IMR-90 (cell line): ENCODE data around the gene DDX41. TPM values are rescaled to one million over a fixed set of nuclear protein-coding genes. Genes with fewer than 3 reads are reported as not detected.
A peak's percentile ranks its signal among the peaks of the same experiment; 100 is the strongest.

Experiments used
- ATAC-seq: fragments of 200-7000 bp; cut with Tn5 transposase; 2 replicates; pipeline ENCODE4 v1.9.1; 2020; ENCODE audit warnings: low read depth, mild to moderate bottlenecking, moderate library complexity
- BruUV-seq: library from RNA; stranded (reverse); fragments of 400-500 nt; replicated peaks from 2 replicates; lab custom pipeline; 2021; lab: Mats Ljungman, UMichigan
- CTCF ChIA-PET: fragments of 300-600 bp; formaldehyde crosslinking; extraction: SDS; loops from one replicate; lab custom pipeline; 2021; ENCODE audit warnings: antibody characterized with exemption; lab: Yijun Ruan, JAX
- POLR2A ChIA-PET: fragments of 300-600 bp; sonication (Branson Sonifier 250); formaldehyde crosslinking; loops from one replicate; lab custom pipeline; 2022; ENCODE audit warnings: antibody characterized with exemption; ENCODE audit not compliant: unreplicated experiment; lab: Charles Lee
- DNase-seq: peaks from one replicate; pipeline ENCODE4 v3.0.0; 2013
- H2AFZ ChIP-seq: replicated peaks from 2 replicates; pipeline ENCODE3; 2013; ENCODE audit warnings: low read length, mild to moderate bottlenecking; ENCODE audit not compliant: poor library complexity
- H2AK5ac ChIP-seq: 2 replicates; pipeline ENCODE4 v1.6.1; 2013; ENCODE audit warnings: low read depth, low read length, inconsistent platforms
- H2AK9ac ChIP-seq: replicated peaks from 2 replicates; pipeline ENCODE3; 2013; ENCODE audit warnings: mild to moderate bottlenecking, low read depth, low read length, moderate library complexity; ENCODE audit not compliant: poor library complexity
- H2BK120ac ChIP-seq: 2 replicates; pipeline ENCODE4 v1.6.1; 2013; ENCODE audit warnings: low read depth, low read length, inconsistent platforms
- H2BK15ac ChIP-seq: 3 replicates; pipeline ENCODE4 v1.6.1; 2013; ENCODE audit warnings: low read depth, low read length, inconsistent platforms
- H2BK20ac ChIP-seq: 2 replicates; pipeline ENCODE4 v1.6.1; 2013; ENCODE audit warnings: low read depth, mild to moderate bottlenecking, inconsistent platforms, low read length, moderate library complexity
- H2BK5ac ChIP-seq: 2 replicates; pipeline ENCODE4 v1.6.1; 2013; ENCODE audit warnings: mild to moderate bottlenecking, low read depth, low read length, inconsistent platforms; ENCODE audit not compliant: poor library complexity, severe bottlenecking
- H3K14ac ChIP-seq: replicated peaks from 2 replicates; pipeline ENCODE4 v1.6.1; 2013; ENCODE audit warnings: low read depth, low read length, inconsistent platforms
- H3K18ac ChIP-seq: 2 replicates; pipeline ENCODE4 v1.6.1; 2013; ENCODE audit warnings: low read depth, low read length, control low read depth
- H3K23ac ChIP-seq: 2 replicates; pipeline ENCODE4 v1.6.1; 2013; ENCODE audit warnings: low read depth, low read length, inconsistent platforms
- H3K27ac ChIP-seq: 2 replicates; pipeline ENCODE4 v1.5.1; 2013; ENCODE audit warnings: mild to moderate bottlenecking, control low read depth, low read length; ENCODE audit not compliant: insufficient read depth
- H3K27me3 ChIP-seq: 2 replicates; pipeline ENCODE4 v1.6.1; 2013; ENCODE audit warnings: low read length; ENCODE audit not compliant: control insufficient read depth, insufficient read depth
- H3K36me3 ChIP-seq: 2 replicates; pipeline ENCODE4 v1.6.1; 2013; ENCODE audit warnings: low read length, mixed read lengths; ENCODE audit not compliant: control insufficient read depth, insufficient read depth
- H3K4ac ChIP-seq: 2 replicates; pipeline ENCODE4 v1.6.1; 2013; ENCODE audit warnings: low read depth, low read length, inconsistent platforms
- H3K4me1 ChIP-seq: 2 replicates; pipeline ENCODE4 v1.6.1; 2013; ENCODE audit warnings: low read length, mixed read lengths; ENCODE audit not compliant: control insufficient read depth, insufficient read depth
- H3K4me2 ChIP-seq: 2 replicates; pipeline ENCODE4 v1.6.1; 2013; ENCODE audit warnings: low read depth, mild to moderate bottlenecking, control low read depth, low read length, moderate library complexity
- H3K4me3 ChIP-seq: 2 replicates; pipeline ENCODE4 v1.5.1; 2013; ENCODE audit warnings: low read depth, mild to moderate bottlenecking, control low read depth, low read length, moderate library complexity; ENCODE audit not compliant: insufficient read depth
- H3K56ac ChIP-seq: 2 replicates; pipeline ENCODE4 v1.6.1; 2013; ENCODE audit warnings: low read length, inconsistent platforms; ENCODE audit not compliant: insufficient read depth; ENCODE audit errors: extremely low read depth
- H3K79me1 ChIP-seq, 2 experiments: 2 replicates each; pipeline ENCODE4 v1.6.1; 2013; ENCODE audit warnings: low read length in 2 of 2, inconsistent platforms in 1 of 2, low read depth in 1 of 2
- H3K9ac ChIP-seq: 2 replicates; pipeline ENCODE4 v1.6.1; 2013; ENCODE audit warnings: low read depth, low read length, control low read depth
- H3K9me1 ChIP-seq: 2 replicates; pipeline ENCODE4 v1.6.1; 2013; ENCODE audit warnings: low read length, inconsistent platforms; ENCODE audit not compliant: insufficient read depth
- H3K9me3 ChIP-seq: 2 replicates; pipeline ENCODE4 v1.6.1; 2013; ENCODE audit warnings: low read length; ENCODE audit not compliant: control insufficient read depth, insufficient read depth
- H4K20me1 ChIP-seq: 2 replicates; pipeline ENCODE4 v1.6.1; 2013; ENCODE audit warnings: low read length, inconsistent platforms; ENCODE audit not compliant: insufficient read depth
- H4K5ac ChIP-seq: 2 replicates; pipeline ENCODE4 v1.6.1; 2013; ENCODE audit warnings: mild to moderate bottlenecking, low read depth, low read length, control low read depth
- H4K8ac ChIP-seq, 2 experiments: 2 replicates each; pipeline ENCODE4 v1.6.1; 2013; ENCODE audit warnings: low read depth in 2 of 2, low read length in 2 of 2, control low read depth in 1 of 2, inconsistent platforms in 1 of 2
- H4K91ac ChIP-seq: 2 replicates; pipeline ENCODE4 v1.6.1; 2013; ENCODE audit warnings: low read depth, low read length, inconsistent platforms; ENCODE audit not compliant: insufficient read depth
- BHLHE40 ChIP-seq: fragments of 150-350 bp; IDR thresholded peaks from 2 replicates; pipeline ENCODE4 v1.6.1; 2016; ENCODE audit warnings: mild to moderate bottlenecking, low read depth, low read length
- CEBPB ChIP-seq: IDR thresholded peaks from 2 replicates; pipeline ENCODE4 v1.6.1; 2012; ENCODE audit warnings: low read depth, low read length, improper control_type of control experiment
- CHD1 ChIP-seq: IDR thresholded peaks from 2 replicates; pipeline ENCODE4 v1.6.1; 2012; ENCODE audit warnings: low read depth, low read length, improper control_type of control experiment
- FOS ChIP-seq: fragments of 150-350 bp; IDR thresholded peaks from 2 replicates; pipeline ENCODE4 v1.6.1; 2016; ENCODE audit warnings: low read depth, low read length
- MAFK ChIP-seq: IDR thresholded peaks from 2 replicates; pipeline ENCODE4 v1.6.1; 2012; ENCODE audit warnings: low read depth, low read length, improper control_type of control experiment
- MAZ ChIP-seq: IDR thresholded peaks from 2 replicates; pipeline ENCODE4 v1.6.1; 2012; ENCODE audit warnings: low read depth, mild to moderate bottlenecking, low read length, improper control_type of control experiment, moderate library complexity, borderline replicate concordance
- MXI1 ChIP-seq: IDR thresholded peaks from 2 replicates; pipeline ENCODE4 v1.6.1; 2012; ENCODE audit warnings: low read depth, mild to moderate bottlenecking, low read length, moderate library complexity, borderline replicate concordance
- POLR2A ChIP-seq: IDR thresholded peaks from 2 replicates; pipeline ENCODE4 v1.6.1; 2012; ENCODE audit warnings: mild to moderate bottlenecking, low read depth, low read length
- RFX5 ChIP-seq: IDR thresholded peaks from 2 replicates; pipeline ENCODE4 v1.8.0; 2012; ENCODE audit warnings: low read depth, mild to moderate bottlenecking, low read length, moderate library complexity
- SMC3 ChIP-seq: fragments of 150-350 bp; IDR thresholded peaks from 2 replicates; pipeline ENCODE4 v1.6.1; 2016; ENCODE audit warnings: low read depth, mild to moderate bottlenecking, antibody characterized with exemption, low read length, moderate library complexity
- WGBS, 2 experiments: methylation state at CpG; one replicate each; pipeline versions ENCODE4 v1.1.5 to v1.1.7; 2013; ENCODE audit warnings: missing lambda C conversion rate in 2 of 2; ENCODE audit not compliant: insufficient read length in 1 of 2; ENCODE audit errors: extremely low coverage in 2 of 2; 5-methylcytosine and 5-hydroxymethylcytosine counted together
- dilution Hi-C: fragments of 300-500 bp; cut with HindIII; formaldehyde crosslinking; loops from one replicate; pipeline ENCODE4 v1.14.3; 2018; ENCODE audit warnings: low sequenced_read_pairs; ENCODE audit not compliant: unreplicated experiment
- in situ Hi-C: fragments of 300-500 bp; cut with MboI; formaldehyde crosslinking; loops from 3 replicates; pipeline ENCODE4 v1.14.3; 2019; ENCODE audit warnings: low sequenced_read_pairs, inconsistent platforms, mixed read lengths
- intact Hi-C: fragments of 100-400 bp; cut with micrococcal nuclease; formaldehyde crosslinking; loops from 2 replicates; pipeline ENCODE4 v1.10.0; 2022
- polyA plus RNA-seq, 3 experiments: library from polyadenylated mRNA; depleted of rRNA; stranded (reverse); fragments of >200 nt; gene quantifications; 2 replicates each; pipeline ENCODE4 v1.2.3, GENCODE V29; 2012; ENCODE audit warnings: low replicate concordance in 1 of 3
- total RNA-seq: library from RNA; depleted of rRNA; stranded (reverse); fragments of >200 nt; gene quantifications from 2 replicates; pipeline ENCODE4 v1.2.3, GENCODE V29; 2012
- TF ChIP-seq, protein P1 (sequence below): conservative IDR thresholded peaks from 2 replicates; pipeline ENCODE4 v1.5.1; 2012; ENCODE audit warnings: mild to moderate bottlenecking, low read depth, low read length, improper control_type of control experiment
- TF ChIP-seq, protein P2 (sequence below): fragments of 150-350 bp; IDR thresholded peaks from 2 replicates; pipeline ENCODE4 v1.6.1; 2017; ENCODE audit warnings: mild to moderate bottlenecking, antibody characterized with exemption, low read length, low read depth
- TF ChIP-seq, protein P3 (sequence below): fragments of 150-350 bp; IDR thresholded peaks from 2 replicates; pipeline ENCODE4 v1.6.1; 2016; ENCODE audit warnings: low read depth, mild to moderate bottlenecking, low read length, moderate library complexity, borderline replicate concordance

Gene DDX41
- total and polyA plus RNA-seq, 2 of the 4 experiments (the other 2 are of a cell fraction), result 130 to 170 TPM

DNA sequence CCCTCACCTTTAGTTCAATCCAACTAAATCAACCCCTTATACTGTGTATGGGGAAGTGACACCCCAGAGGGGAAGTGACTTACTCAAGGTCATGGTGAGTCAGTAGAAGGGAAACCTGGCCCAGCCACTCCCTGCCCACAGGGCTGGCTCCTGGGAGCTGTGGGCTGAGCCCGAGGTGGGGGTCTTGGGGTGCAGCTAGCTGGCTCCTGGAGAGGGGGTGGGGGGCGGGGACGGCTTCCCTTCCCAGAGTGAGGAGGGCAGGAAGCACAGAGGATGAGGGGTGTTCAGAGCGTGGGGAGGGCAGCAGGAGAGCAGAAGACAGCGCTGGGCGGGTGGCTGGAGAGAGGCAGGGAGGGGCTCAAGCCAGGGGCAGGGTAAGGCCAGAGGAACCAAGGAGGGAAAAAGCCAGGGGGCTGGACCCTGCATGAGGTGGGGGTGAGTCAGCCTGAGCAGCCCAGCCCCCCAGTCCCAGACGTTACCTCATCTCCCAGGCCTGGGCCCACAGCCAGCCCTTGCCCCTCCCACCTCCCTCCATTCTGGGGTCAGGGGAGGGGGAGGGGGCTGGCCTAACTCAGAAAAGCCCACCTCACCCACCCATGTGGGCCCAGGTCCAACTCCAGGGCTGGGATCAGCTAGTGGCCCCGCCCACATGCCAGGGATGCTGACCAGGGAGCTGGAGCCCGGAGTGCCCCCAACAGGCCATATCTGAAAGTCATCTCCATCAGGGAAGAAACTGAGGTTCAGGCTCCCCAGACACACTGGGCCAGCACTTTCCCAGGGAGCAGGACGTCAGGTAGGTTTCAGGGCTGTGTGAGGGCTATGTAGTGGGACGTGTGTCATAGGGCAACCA, 22.2 kb downstream of the DDX41 start:
- peak overlapping the region; percentile 99 for H3K14ac ChIP-seq
- H3K4me1 ChIP-seq, result peaks cover 31% of the 10 kb centered on the region
- peaks cover 29 to 72% of the 10 kb centered on the region in 2 experiments for H3K79me1 ChIP-seq
- in situ Hi-C loops, result no loop called here
- peak overlapping the region; percentile 100 for H2BK5ac ChIP-seq
- peak overlapping the region; percentile 70 for H2AFZ ChIP-seq
- ATAC-seq (peak; percentile 24), DNase-seq (peak; percentile 92)
- H3K9me3 ChIP-seq, result no peaks in the 10 kb centered on the region
- peak overlapping the region; percentile 100 for H3K4ac ChIP-seq
- peak overlapping the region; percentile 100 for H2AK9ac ChIP-seq
- WGBS, 2 experiments, result 0% methylated on average over 3 of the region's 11 CpGs; no CpG with 5 or more reads in 1 of the 2 experiments
- H4K5ac ChIP-seq, result peak overlapping the region; percentile 90
- H3K4me2 ChIP-seq, result peak overlapping the region; percentile 82
- peak overlapping the region; percentile 10; the same call in 1 of the 2 replicates for H3K4me3 ChIP-seq
- H3K27ac ChIP-seq, result peak overlapping the region; percentile 100
- H2BK20ac ChIP-seq, result peak overlapping the region; percentile 85
- peak overlapping the region; percentile 96 to 97 for H4K8ac ChIP-seq
- H3K56ac ChIP-seq, result peak overlapping the region; percentile 90
- ChIA-PET CTCF (interaction anchor here (0.9 to 1.6 kb wide), 2 partner anchors 37 to 52 kb away, joined by 4 to 6 read pairs; no protein-coding TSS in a partner anchor), POLR2A (interaction anchor here (0.5 to 2.1 kb wide), 9 partner anchors 11 to 941 kb away, joined by 3 to 11 read pairs (median 3); partner anchors contain the start of gene GRK6)
- dilution Hi-C loops, result no loop called here
- intact Hi-C loops, result no loop called here
- H3K9ac ChIP-seq, result peak overlapping the region; percentile 100
- H3K18ac ChIP-seq, result peak overlapping the region; percentile 87
- peak overlapping the region; percentile 100 for H2AK5ac ChIP-seq
- peaks cover 57% of the 10 kb centered on the region for H3K36me3 ChIP-seq
- H4K20me1 ChIP-seq, result peaks cover 74% of the 10 kb centered on the region
- peaks cover 7% of the 10 kb centered on the region for H3K9me1 ChIP-seq
- peak overlapping the region; percentile 99 for H4K91ac ChIP-seq
- BruUV-seq, result no TSS peak
- peak overlapping the region; percentile 100 for H3K23ac ChIP-seq
- peak overlapping the region; percentile 87; the same call in 1 of the 3 replicates for H2BK15ac ChIP-seq
- peak overlapping the region; percentile 93 for H2BK120ac ChIP-seq
- no peaks in the 10 kb centered on the region for H3K27me3 ChIP-seq
- TF ChIP-seq MAZ, result peak; percentile 96
- TF ChIP-seq POLR2A, result no peak
- TF ChIP-seq SMC3, result no peak; the same call in 1 of the 2 replicates
- TF ChIP-seq, protein P1, sequence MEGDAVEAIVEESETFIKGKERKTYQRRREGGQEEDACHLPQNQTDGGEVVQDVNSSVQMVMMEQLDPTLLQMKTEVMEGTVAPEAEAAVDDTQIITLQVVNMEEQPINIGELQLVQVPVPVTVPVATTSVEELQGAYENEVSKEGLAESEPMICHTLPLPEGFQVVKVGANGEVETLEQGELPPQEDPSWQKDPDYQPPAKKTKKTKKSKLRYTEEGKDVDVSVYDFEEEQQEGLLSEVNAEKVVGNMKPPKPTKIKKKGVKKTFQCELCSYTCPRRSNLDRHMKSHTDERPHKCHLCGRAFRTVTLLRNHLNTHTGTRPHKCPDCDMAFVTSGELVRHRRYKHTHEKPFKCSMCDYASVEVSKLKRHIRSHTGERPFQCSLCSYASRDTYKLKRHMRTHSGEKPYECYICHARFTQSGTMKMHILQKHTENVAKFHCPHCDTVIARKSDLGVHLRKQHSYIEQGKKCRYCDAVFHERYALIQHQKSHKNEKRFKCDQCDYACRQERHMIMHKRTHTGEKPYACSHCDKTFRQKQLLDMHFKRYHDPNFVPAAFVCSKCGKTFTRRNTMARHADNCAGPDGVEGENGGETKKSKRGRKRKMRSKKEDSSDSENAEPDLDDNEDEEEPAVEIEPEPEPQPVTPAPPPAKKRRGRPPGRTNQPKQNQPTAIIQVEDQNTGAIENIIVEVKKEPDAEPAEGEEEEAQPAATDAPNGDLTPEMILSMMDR, result peak; percentile 55
- TF ChIP-seq RFX5, result no peak
- TF ChIP-seq, protein P2, sequence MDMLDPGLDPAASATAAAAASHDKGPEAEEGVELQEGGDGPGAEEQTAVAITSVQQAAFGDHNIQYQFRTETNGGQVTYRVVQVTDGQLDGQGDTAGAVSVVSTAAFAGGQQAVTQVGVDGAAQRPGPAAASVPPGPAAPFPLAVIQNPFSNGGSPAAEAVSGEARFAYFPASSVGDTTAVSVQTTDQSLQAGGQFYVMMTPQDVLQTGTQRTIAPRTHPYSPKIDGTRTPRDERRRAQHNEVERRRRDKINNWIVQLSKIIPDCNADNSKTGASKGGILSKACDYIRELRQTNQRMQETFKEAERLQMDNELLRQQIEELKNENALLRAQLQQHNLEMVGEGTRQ, result no peak
- no peak for TF ChIP-seq MAFK
- no peak for TF ChIP-seq CHD1
- 0 out of 2 replicates have a peak, but pooled peaks have one; percentile 48 for TF ChIP-seq MXI1
- TF ChIP-seq, protein P3, sequence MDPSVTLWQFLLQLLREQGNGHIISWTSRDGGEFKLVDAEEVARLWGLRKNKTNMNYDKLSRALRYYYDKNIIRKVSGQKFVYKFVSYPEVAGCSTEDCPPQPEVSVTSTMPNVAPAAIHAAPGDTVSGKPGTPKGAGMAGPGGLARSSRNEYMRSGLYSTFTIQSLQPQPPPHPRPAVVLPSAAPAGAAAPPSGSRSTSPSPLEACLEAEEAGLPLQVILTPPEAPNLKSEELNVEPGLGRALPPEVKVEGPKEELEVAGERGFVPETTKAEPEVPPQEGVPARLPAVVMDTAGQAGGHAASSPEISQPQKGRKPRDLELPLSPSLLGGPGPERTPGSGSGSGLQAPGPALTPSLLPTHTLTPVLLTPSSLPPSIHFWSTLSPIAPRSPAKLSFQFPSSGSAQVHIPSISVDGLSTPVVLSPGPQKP, result no peak
- peak; percentile 74 for TF ChIP-seq CEBPB
- TF ChIP-seq FOS, result peak; percentile 89
- no peak for TF ChIP-seq BHLHE40
